H1 (cell line): ENCODE results near the gene CDC42SE1. TPM values are rescaled to one million over a fixed set of nuclear protein-coding genes. Genes with fewer than 3 reads are reported as not detected.

Experiments
- CTCF ChIA-PET: fragments of 300-600 bp; sonication (Branson Sonifier 250); formaldehyde crosslinking; loops from one replicate; lab custom pipeline; 2021; ENCODE audit not compliant: partially characterized antibody; lab: Charles Lee
- POLR2A ChIA-PET: fragments of 300-600 bp; sonication (Branson Sonifier 250); formaldehyde crosslinking; loops from one replicate; lab custom pipeline; 2021; ENCODE audit warnings: inconsistent platforms; ENCODE audit not compliant: partially characterized antibody; lab: Charles Lee
- DNase-seq, 2 experiments: peaks; one replicate each; pipeline versions ENCODE4 v3.0.0 to v3.0.0-alpha.2; 2010 to 2022; ENCODE audit warnings: low spot score in 2 of 2, low read depth in 1 of 2, mixed read lengths in 1 of 2
- FAIRE-seq: peaks from 2 replicates; lab custom pipeline; 2011; peaks lifted over from hg19 to GRCh38; lab: Jason Lieb, UNC
- H2AFZ ChIP-seq: 2 replicates; pipeline ENCODE4 v1.8.1; 2012; ENCODE audit warnings: low read length, inconsistent platforms
- H2AK5ac ChIP-seq: 2 replicates; pipeline ENCODE4 v1.6.1; 2013; ENCODE audit warnings: low read depth, low read length
- H2BK120ac ChIP-seq: replicated peaks from 2 replicates; pipeline ENCODE3; 2013; ENCODE audit warnings: low read depth, low read length, inconsistent platforms
- H2BK12ac ChIP-seq: 2 replicates; pipeline ENCODE4 v1.6.1; 2013; ENCODE audit warnings: low read depth, low read length
- H2BK15ac ChIP-seq: 2 replicates; pipeline ENCODE4 v1.6.1; 2013; ENCODE audit warnings: low read length
- H2BK20ac ChIP-seq: 2 replicates; pipeline ENCODE4 v1.6.1; 2013; ENCODE audit warnings: low read length
- H2BK5ac ChIP-seq: 2 replicates; pipeline ENCODE4 v1.6.1; 2013; ENCODE audit warnings: low read depth, low read length
- H3K14ac ChIP-seq: 2 replicates; pipeline ENCODE4 v1.6.1; 2013; ENCODE audit warnings: inconsistent platforms; ENCODE audit not compliant: insufficient read length
- H3K18ac ChIP-seq: 2 replicates; pipeline ENCODE4 v1.6.1; 2013; ENCODE audit warnings: low read length; ENCODE audit errors: extremely low read depth
- H3K23ac ChIP-seq: 2 replicates; pipeline ENCODE4 v1.6.1; 2013; ENCODE audit warnings: inconsistent platforms; ENCODE audit not compliant: insufficient read length
- H3K23me2 ChIP-seq: 2 replicates; pipeline ENCODE4 v1.6.1; 2013; ENCODE audit warnings: low read depth, low read length
- H3K27ac ChIP-seq: 2 replicates; pipeline ENCODE4 v1.6.1; 2011; ENCODE audit warnings: low read depth, low read length, inconsistent platforms
- H3K27me3 ChIP-seq, 4 experiments: replicated peaks in 1 of 4; 1 replicate in 1 of 4; 2 replicates in 3 of 4; pipeline versions ENCODE4 v1.6.1 to v1.8.1; 2011 to 2013; ENCODE audit warnings: low read length in 3 of 4, mild to moderate bottlenecking in 3 of 4, inconsistent platforms in 2 of 4, mixed read lengths in 2 of 4, moderate library complexity in 1 of 4; ENCODE audit not compliant: control insufficient read depth in 3 of 4, insufficient read depth in 3 of 4; ENCODE audit errors: extremely low read depth in 1 of 4
- H3K36me3 ChIP-seq, 4 experiments: 2 replicates each; pipeline versions ENCODE4 v1.6.1 to v1.8.1; 2011 to 2013; ENCODE audit warnings: mild to moderate bottlenecking in 4 of 4, low read length in 3 of 4, moderate library complexity in 2 of 4, control low read depth in 1 of 4, inconsistent platforms in 1 of 4; ENCODE audit not compliant: insufficient read depth in 4 of 4, control insufficient read depth in 2 of 4
- H3K4ac ChIP-seq: replicated peaks from 2 replicates; pipeline ENCODE3; 2013; ENCODE audit warnings: low read length, low read depth, mixed read lengths, inconsistent platforms; ENCODE audit not compliant: insufficient read length
- H3K4me1 ChIP-seq, 4 experiments: replicated peaks in 1 of 4; 1 replicate in 1 of 4; 2 replicates in 3 of 4; pipeline versions ENCODE4 v1.6.1 to v1.8.1; 2011 to 2013; ENCODE audit warnings: low read length in 3 of 4, inconsistent platforms in 2 of 4, mixed read lengths in 1 of 4; ENCODE audit not compliant: insufficient read depth in 4 of 4, control insufficient read depth in 3 of 4
- H3K4me2 ChIP-seq, 2 experiments: 2 replicates each; pipeline versions ENCODE4 v1.6.1 to v1.8.1; 2011 to 2013; ENCODE audit warnings: low read depth in 2 of 2, low read length in 2 of 2, control low read depth in 1 of 2, inconsistent platforms in 1 of 2, mild to moderate bottlenecking in 1 of 2; ENCODE audit not compliant: insufficient read depth in 1 of 2
- H3K4me3 ChIP-seq, 4 experiments: fragments of 200-600, 300-600 bp in 1 of 4; sonication (generic), shearing (Covaris generic), sonication (Bioruptor Twin) in 1 of 4; 2 replicates each; pipeline versions ENCODE4 v1.5.1 to v1.8.1; 2011 to 2016; ENCODE audit warnings: low read length in 4 of 4, low read depth in 3 of 4, control low read depth in 2 of 4, inconsistent platforms in 2 of 4, mild to moderate bottlenecking in 2 of 4, mixed read lengths in 1 of 4, moderate library complexity in 1 of 4; ENCODE audit not compliant: insufficient read depth in 2 of 4; ENCODE audit errors: extremely low read depth in 1 of 4
- H3K56ac ChIP-seq: replicated peaks from 2 replicates; pipeline ENCODE3; 2013; ENCODE audit warnings: low read depth, mild to moderate bottlenecking, mixed read lengths, low read length, inconsistent platforms; ENCODE audit not compliant: insufficient read length
- H3K79me1 ChIP-seq: 2 replicates; pipeline ENCODE4 v1.6.1; 2013; ENCODE audit warnings: low read depth, low read length, control low read depth
- H3K79me2 ChIP-seq, 2 experiments: 2 replicates each; pipeline versions ENCODE4 v1.6.1 to v1.8.1; 2012 to 2013; ENCODE audit warnings: low read length in 2 of 2, mild to moderate bottlenecking in 2 of 2, inconsistent platforms in 1 of 2; ENCODE audit not compliant: insufficient read depth in 2 of 2, control insufficient read depth in 1 of 2
- H3K9ac ChIP-seq, 4 experiments: replicated peaks in 1 of 4; 1 replicate in 1 of 4; 2 replicates in 3 of 4; pipeline versions ENCODE4 v1.6.1 to v1.8.1; 2011 to 2013; ENCODE audit warnings: low read depth in 3 of 4, low read length in 3 of 4, control low read depth in 2 of 4, mild to moderate bottlenecking in 2 of 4, moderate library complexity in 2 of 4, inconsistent platforms in 1 of 4; ENCODE audit errors: extremely low read depth in 1 of 4
- H3K9me3 ChIP-seq, 2 experiments: 2 replicates each; pipeline versions ENCODE4 v1.6.1 to v1.8.1; 2012 to 2013; ENCODE audit warnings: mild to moderate bottlenecking in 2 of 2, moderate library complexity in 2 of 2, control low read depth in 1 of 2, inconsistent platforms in 1 of 2, low read depth in 1 of 2, low read length in 1 of 2, mixed read lengths in 1 of 2; ENCODE audit not compliant: insufficient read depth in 2 of 2
- H4K20me1 ChIP-seq, 2 experiments: replicated peaks in 1 of 2; 2 replicates each; pipeline versions ENCODE3 to v1.8.1; 2011 to 2013; ENCODE audit warnings: inconsistent platforms in 2 of 2, low read length in 2 of 2, mild to moderate bottlenecking in 1 of 2; ENCODE audit not compliant: insufficient read depth in 2 of 2, control insufficient read depth in 1 of 2
- H4K5ac ChIP-seq: 2 replicates; pipeline ENCODE4 v1.6.1; 2013; ENCODE audit warnings: low read length, low read depth, mixed read lengths, inconsistent platforms; ENCODE audit not compliant: insufficient read length
- H4K8ac ChIP-seq: 2 replicates; pipeline ENCODE4 v1.8.0; 2013; ENCODE audit warnings: mild to moderate bottlenecking, moderate library complexity, low read length, inconsistent platforms; ENCODE audit not compliant: insufficient read depth; ENCODE audit errors: extremely low read depth
- H4K91ac ChIP-seq: replicated peaks from 2 replicates; pipeline ENCODE3; 2013; ENCODE audit warnings: low read length, mixed read lengths, inconsistent platforms; ENCODE audit not compliant: insufficient read length
- ATF2 ChIP-seq: IDR thresholded peaks from 2 replicates; pipeline ENCODE4 v1.6.1; 2012; ENCODE audit warnings: low read length, inconsistent platforms
- CTCF ChIP-seq, 3 experiments: IDR thresholded peaks; 1 replicate in 2 of 3; 2 replicates in 1 of 3; pipeline versions ENCODE4 v1.5.1 to v1.6.1; 2011; ENCODE audit warnings: low read length in 3 of 3, mild to moderate bottlenecking in 3 of 3, inconsistent platforms in 2 of 3, low read depth in 1 of 3, moderate library complexity in 1 of 3; ENCODE audit not compliant: insufficient read depth in 1 of 3; ENCODE audit errors: control extremely low read depth in 1 of 3
- EP300 ChIP-seq, 2 experiments: IDR thresholded peaks; 1 replicate in 1 of 2; 2 replicates in 1 of 2; pipeline ENCODE4 v1.6.1; 2011 to 2012; ENCODE audit warnings: low read depth in 2 of 2, low read length in 2 of 2, mild to moderate bottlenecking in 2 of 2, borderline replicate concordance in 1 of 2, inconsistent platforms in 1 of 2, moderate library complexity in 1 of 2
- FOSL1 ChIP-seq: IDR thresholded peaks from 2 replicates; pipeline ENCODE4 v1.6.1; 2011; ENCODE audit warnings: mild to moderate bottlenecking, low read depth, low read length, moderate library complexity; ENCODE audit not compliant: insufficient read depth
- GTF2F1 ChIP-seq: IDR thresholded peaks from 2 replicates; pipeline ENCODE4 v1.6.1; 2012; ENCODE audit warnings: low read depth, low read length, improper control_type of control experiment, borderline replicate concordance
- NRF1 ChIP-seq: IDR thresholded peaks from 2 replicates; pipeline ENCODE4 v1.6.1; 2011; ENCODE audit warnings: mild to moderate bottlenecking, low read depth, low read length, improper control_type of control experiment
- TCF12 ChIP-seq: IDR thresholded peaks from 2 replicates; pipeline ENCODE4 v1.6.1; 2011; ENCODE audit warnings: low read depth, mild to moderate bottlenecking, low read length
- YY1 ChIP-seq: IDR thresholded peaks from 2 replicates; pipeline ENCODE4 v1.6.1; 2011; ENCODE audit warnings: low read depth, mild to moderate bottlenecking, low read length
- WGBS, 2 experiments: shearing (Covaris generic) in 1 of 2; methylation state at CpG; one replicate each; pipeline versions ENCODE4 v1.1.6 to v1.1.7; 2013 to 2015; ENCODE audit warnings: low lambda C conversion rate in 2 of 2, mixed read lengths in 2 of 2, inconsistent platforms in 1 of 2, low coverage in 1 of 2, missing lambda C conversion rate in 1 of 2; ENCODE audit not compliant: insufficient replicate concordance in 2 of 2, insufficient coverage in 1 of 2, insufficient read length in 1 of 2; ENCODE audit errors: extremely low coverage in 1 of 2, missing lambda C conversion rate in 1 of 2; 5-methylcytosine and 5-hydroxymethylcytosine counted together
- polyA plus RNA-seq, 7 experiments: library from polyadenylated mRNA; depleted of rRNA in 3 of 7; stranded (reverse) in 5 of 7; unstranded in 2 of 7; fragments of >200 nt in 5 of 7; fragments of 200-250 nt in 2 of 7; gene quantifications; 1 replicate in 5 of 7; 2 replicates in 1 of 7; 4 replicates in 1 of 7; pipeline versions ENCODE4 v1.2.1 to v1.2.3, GENCODE V29; 2011 to 2013; ENCODE audit warnings: missing spikeins in 2 of 7, mixed read lengths in 2 of 7
- total RNA-seq: library from RNA; stranded (reverse); fragmentation: NEBNext Ultra II Directional; extraction: Animal tissue kit (Norgen Biotek cat#: 25700); gene quantifications from 2 replicates; pipeline ENCODE4 v1.2.1, GENCODE V29; 2021

CDC42SE1 gene
- total and polyA plus RNA-seq, 2 of the 8 experiments (the other 6 are each of a cell fraction or from before 2014, with no cell fraction given) = 30.5 to 74.1 TPM

GRCh38 chr1:151054971-151055547 is 4.4 kb downstream of the CDC42SE1 start:
- peaks cover 0 to 10% of the 10 kb centered on the region in 2 experiments for H4K20me1 ChIP-seq
- H2AK5ac ChIP-seq = no peak overlapping the region
- peaks cover 18 to 61% (median 41%) of the 10 kb centered on the region in 4 experiments for H3K36me3 ChIP-seq
- CTCF ChIA-PET = interaction anchor here (0.5 to 1.7 kb wide), 8 partner anchors 12 to 561 kb away, joined by 3 to 5 read pairs (median 4); partner anchors contain the start of gene MINDY1
- no peak overlapping the region for H4K91ac ChIP-seq
- no peak overlapping the region for H2BK12ac ChIP-seq
- POLR2A ChIA-PET = interaction anchor here (0.7 to 9.1 kb wide), 4 partner anchors 7 to 27 kb away, joined by 3 to 107 read pairs (median 3); partner anchors contain the start of gene C1orf56
- peaks cover 7 to 35% of the 10 kb centered on the region in 2 experiments for H3K79me2 ChIP-seq
- peaks cover 4 to 9% (median 6%) of the 10 kb centered on the region in 4 experiments; a peak in 6 of 7 replicates for H3K4me1 ChIP-seq
- H3K9me3 ChIP-seq = no peaks in the 10 kb centered on the region
- H3K18ac ChIP-seq = no peak overlapping the region
- no peak overlapping the region for H2BK15ac ChIP-seq
- 83% methylated on average over 4 of the region's 4 CpGs; no CpG with 5 or more reads in 1 of the 2 experiments for WGBS, 2 experiments
- H4K8ac ChIP-seq = no peak overlapping the region
- FAIRE-seq = no peak
- no peak overlapping the region for H3K4ac ChIP-seq
- H3K14ac ChIP-seq = no peak overlapping the region
- no peak overlapping the region for H2BK5ac ChIP-seq
- H2BK120ac ChIP-seq = no peak overlapping the region
- DNase-seq = no peak
- no peak overlapping the region for H3K9ac ChIP-seq
- no peak overlapping the region for H3K23ac ChIP-seq
- H3K79me1 ChIP-seq = peaks cover 12% of the 10 kb centered on the region
- H3K23me2 ChIP-seq = peaks cover 9% of the 10 kb centered on the region; the same call in 1 of the 2 replicates
- no peak overlapping the region for H3K27ac ChIP-seq
- no peaks in the 10 kb centered on the region for H3K27me3 ChIP-seq
- H3K56ac ChIP-seq = no peak overlapping the region
- H2BK20ac ChIP-seq = no peak overlapping the region
- H4K5ac ChIP-seq = no peak overlapping the region
- H3K4me2 ChIP-seq = no peak overlapping the region
- H2AFZ ChIP-seq = no peak overlapping the region
- no peak overlapping the region for H3K4me3 ChIP-seq
- TF ChIP-seq EP300 (IDR thresholded peaks at IDR 0.05; ENCODE audit: borderline replicate concordance in 1 of 2, low read depth in 2 of 2, low read length in 2 of 2) = no peak
- TF ChIP-seq FOSL1 = no peak
- no peak for TF ChIP-seq NRF1
- no peak for TF ChIP-seq TCF12
- no peak for TF ChIP-seq CTCF (IDR thresholded peaks at IDR 0.05; ENCODE audit: control extremely low read depth in 1 of 3, insufficient read depth in 1 of 3, low read depth in 1 of 3, low read length in 3 of 3)
- no peak for TF ChIP-seq GTF2F1
- no peak for TF ChIP-seq YY1
- no peak for TF ChIP-seq ATF2
